GM18858 (cell line): Measurements from ENCODE around the gene DDAH1.
"Not testable (repeated sequence)": the region's sequence is repeated elsewhere in the genome, so short reads cannot be mapped to it uniquely, and the experiment has no call there.

Experiments used
- ATAC-seq: cut with Tn5 transposase; IDR thresholded peaks from one replicate; pipeline ENCODE4 v1.9.1; 2021; ENCODE audit not compliant: unreplicated experiment

DDAH1 gene

DNA sequence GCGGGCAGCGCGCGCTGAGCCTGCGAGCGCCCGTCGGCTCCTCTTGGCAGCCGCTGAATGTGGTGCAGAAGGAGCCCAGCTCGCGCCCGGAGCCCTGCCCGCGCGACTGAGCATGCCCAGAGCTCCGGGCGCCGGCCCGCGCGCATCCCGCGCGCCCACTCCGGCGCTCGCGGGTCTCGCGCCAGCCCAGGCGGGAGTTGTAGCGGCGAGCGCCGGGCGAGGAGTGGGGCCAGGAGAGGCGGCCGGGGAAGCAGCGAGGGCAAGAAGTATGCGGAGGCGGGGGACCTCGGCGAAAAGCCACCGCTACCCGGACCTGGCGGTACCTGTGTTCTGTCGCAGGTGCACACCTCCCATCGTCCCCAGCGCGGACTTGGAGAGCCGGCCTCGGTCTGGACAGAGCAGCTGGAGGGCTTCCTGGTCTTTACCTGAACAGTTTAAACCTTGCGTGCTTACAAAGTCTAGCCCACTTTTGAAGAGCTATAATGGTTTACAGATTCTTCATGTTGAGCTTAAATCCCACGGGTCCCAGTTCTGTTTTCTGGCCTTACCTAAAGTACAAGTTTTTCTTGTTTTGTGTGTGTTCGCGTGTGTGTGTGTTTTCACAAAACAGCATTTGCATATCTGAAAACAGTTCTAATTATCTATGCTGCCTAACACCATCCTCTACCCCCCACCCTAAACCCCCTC is at the start of gene DDAH1:
Gene DDAH1 (minus strand): TSS at position 61 of the 687 bp plus-strand sequence. CDS start 114 bp downstream, outside the sequence.
- ATAC-seq: no peak

DNA sequence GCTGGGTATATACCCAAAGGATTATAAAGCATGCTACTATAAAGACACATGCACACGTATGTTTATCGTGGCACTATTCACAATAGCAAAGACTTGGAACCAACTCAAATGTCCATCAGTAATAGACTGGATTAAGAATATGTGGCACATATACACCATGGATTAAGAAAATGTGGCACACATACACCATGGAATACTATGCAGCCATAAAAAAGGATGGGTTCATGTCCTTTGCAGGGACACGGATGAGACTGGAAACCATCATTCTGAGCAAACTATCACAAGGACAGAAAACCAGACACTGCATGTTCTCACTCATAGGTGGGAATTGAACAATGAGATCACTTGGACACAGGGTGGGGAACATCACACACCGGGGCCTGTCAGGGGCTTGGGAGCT is 49.0 kb upstream of the DDAH1 start:
- ATAC-seq: not testable (repeated sequence)

DNA sequence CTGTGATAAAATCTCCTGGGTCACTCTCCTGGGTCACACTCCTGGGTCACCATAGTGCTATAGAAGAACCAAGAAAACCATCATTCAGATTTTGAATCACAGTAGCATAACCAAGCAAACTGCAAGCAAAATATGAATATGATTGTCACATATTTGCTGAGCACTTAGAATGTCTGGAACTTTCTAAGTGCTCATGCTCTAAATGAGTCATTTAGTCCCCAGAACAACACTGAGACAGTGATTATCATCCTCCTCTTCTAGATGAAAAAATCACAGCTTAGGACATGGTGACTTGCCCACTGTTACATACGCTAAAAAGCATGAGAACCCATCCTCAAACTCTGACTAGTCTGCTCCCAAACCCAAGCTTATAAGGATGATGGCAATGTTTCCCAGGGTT is 39.5 kb upstream of the DDAH1 start:
- no peak for ATAC-seq

DNA sequence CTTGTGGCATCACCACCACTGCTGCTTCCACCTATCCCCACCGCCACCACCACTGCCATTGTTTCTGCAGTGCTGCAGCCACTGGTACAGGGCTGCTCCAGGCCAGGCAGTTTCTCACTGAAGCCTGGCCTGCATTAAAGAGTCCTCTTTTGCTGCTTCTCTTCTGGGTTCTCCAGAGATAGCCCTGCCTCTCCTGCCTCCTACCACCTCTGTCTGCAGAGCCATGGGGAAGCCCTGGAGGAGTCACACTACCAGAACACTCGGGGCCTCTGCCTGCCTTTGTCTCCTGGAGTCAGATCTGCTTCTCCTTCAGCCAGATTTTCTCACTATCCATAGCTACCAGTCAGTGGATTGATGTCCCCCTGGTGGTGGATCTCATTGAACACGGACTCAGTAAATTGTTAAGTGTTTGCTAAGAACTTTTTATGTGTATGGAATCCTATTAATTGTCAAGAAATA is 37.7 kb upstream of the DDAH1 start:
- no peak for ATAC-seq

DNA sequence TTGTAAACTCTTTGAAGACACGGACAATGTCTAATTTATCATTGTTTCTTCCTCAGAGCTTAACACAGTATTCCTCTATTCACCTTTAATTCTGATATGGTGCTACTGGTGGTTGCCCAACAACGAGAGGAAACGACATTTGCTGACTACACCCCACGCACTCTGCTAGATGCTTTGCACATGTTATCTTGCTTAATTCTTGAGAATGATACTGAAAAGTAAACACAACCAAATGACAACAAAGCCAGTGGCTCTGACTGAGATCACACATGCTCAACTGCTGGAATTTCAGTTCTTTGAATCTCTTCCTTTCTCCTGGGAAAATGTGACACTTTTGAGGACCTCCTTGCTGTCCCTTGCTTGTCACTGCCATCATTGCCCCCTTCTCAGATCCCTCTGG is 37.2 kb upstream of the DDAH1 start:
- no peak for ATAC-seq

DNA sequence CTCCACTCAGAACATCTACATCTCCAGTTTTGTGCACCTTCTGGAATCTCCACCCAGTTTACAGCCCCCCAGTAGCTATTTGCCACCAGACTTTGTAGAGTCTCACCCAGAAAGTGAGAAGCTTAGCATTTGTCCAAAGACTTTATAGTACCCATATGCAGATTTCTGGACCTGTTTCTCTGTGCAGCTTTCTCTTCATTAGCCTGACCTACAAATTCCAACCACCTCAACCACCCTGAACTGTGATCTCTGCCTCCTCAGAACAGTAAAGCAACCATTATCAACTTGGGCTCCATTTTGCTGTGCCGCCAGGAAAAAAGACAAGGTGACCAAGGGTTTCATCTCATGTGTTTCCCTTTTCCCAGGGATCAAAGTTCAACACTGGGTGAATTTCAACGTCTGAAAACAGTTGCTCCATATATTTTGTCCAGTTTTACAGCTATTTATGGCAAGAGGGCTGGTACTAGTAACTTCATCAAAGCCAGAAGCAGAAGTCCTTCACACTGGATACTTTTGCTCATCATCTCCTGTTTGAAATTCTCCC is 36.5 kb upstream of the DDAH1 start:
- no peak for ATAC-seq

DNA sequence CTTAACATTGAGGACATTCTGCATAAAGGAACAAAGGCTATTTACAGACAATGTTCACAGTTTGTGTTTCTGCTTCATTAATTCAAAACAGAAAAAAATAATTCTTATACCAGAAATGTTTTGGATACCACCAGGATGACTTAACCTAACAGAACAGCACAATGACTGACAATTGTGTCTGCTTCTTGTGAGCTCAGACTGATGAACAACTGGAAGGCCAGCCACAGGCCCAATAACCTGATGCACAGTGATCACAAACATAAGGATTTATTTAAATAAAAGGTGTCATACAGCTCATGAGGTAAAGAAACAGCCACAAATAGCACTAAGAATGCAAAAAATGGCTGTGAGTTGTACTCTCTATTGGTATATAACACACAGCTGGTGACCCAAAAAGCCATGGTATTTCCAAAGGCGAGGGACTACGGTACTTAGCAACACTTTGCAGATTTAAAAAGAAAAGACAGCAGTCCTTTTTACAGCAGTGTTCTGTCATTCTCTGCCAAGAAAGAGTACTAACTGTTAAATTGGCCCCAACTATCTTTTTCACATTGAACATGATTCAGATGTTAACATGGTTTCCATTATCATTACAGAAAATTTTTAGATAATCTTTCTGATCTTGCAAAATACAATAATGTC is 32.1 kb upstream of the DDAH1 start:
- ATAC-seq: no peak

DNA sequence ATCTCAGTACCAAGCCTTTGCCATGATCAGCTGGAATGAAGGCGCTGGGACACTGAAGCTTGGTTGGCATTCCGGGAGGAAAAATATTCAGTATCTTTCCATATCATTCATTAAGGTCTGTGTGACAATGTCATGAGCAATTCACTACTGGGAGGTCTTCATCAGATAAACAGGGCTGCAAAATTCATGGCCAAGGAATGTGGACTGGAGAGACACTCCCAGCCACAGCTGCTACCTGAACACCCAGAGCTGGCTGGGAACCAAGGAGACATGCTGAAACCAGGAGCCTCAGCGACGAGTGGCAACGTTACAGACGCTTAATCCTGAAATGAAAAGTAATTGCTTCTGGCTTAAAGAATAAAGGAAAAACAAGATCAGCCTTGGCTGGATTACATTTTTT is 30.6 kb upstream of the DDAH1 start:
- ATAC-seq: no peak

DNA sequence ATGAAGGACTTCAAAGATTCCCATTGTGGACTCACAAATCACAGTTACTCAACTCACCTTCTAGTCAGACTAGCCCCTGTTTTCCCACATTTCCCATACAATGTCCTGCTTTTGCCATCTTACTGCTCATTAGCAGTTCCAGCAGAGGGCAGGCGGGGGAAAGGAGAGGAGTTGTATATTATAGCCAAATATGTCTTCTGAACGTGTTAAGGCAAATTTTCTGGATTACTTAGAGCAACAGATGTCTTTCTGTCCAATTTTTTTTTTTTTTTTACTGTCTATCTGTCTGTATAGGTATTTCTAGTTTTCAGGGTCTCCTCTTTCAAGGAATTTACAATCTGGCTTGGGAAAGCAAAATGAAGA is 29.9 kb upstream of the DDAH1 start:
- no peak for ATAC-seq

DNA sequence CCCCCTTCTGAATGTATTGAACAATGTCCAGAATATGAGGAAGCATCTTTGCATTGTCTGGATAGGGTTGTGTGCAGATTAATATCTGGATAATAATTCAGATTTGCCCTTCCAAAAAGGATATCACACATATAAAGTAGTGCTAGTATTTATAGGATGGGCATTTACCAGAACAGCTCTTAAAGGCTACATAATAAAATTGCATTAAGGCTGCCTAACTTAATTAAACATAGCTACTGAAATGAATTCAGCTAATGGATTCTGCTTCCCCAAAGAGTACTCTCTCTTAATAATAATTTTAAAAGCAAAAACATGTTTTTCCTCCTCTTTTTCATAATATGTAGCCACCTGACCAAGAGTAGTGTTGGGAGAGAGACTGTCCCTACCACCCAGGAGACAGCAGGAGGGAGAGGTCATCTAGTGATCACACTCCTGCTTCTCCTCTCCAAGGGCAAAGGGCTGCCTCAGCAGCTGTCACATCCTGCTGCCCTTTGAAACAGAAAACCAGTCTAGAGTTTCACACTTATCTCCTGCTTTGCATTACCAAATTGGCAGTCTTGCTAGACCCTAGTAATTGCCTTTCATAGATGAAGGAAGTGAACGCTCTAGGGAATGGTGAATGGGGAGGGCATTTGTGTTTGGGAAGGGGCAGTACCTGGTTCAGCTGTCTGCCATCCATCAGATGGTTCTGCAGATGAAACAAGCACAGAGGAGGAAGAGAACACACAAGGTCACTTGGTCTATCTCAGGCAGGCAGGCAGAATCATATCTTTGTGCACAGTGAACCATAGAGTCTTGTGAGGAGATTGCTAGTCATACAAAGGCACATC is 29.3 kb upstream of the DDAH1 start:
- peak; percentile 53 for ATAC-seq

DNA sequence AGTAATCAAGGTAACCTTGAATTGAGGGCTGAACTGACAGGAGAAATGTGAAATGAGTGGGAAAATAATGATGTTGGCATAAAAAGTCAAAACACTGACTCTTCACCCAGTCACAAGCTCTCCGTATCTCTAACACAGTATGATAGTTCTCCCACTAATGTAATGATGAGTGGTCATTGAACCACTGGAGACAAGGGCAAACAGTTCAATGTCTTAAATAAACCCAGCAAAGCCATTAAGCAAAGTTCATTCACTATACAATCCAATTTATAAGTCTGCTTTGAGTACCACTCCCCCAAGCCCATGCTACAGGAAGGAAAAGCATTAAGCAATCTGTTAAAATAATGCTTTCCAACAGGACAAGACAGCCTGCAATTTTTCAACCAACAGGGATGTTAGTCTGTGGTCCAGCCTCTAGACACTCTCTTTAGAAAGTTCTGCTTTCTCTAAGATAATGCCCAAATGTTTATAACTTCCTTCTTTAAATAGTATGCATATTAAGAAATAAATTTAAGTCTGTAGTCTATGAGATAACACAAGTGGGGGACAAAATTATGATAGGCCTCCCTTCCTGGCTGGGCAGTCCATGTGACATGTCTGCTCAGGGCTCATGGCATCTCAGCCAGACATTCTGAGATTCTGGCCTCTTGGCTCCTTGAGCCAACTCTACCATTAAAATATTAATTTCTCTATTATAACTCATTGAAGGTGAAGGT is 25.5 kb upstream of the DDAH1 start:
- no peak for ATAC-seq

DNA sequence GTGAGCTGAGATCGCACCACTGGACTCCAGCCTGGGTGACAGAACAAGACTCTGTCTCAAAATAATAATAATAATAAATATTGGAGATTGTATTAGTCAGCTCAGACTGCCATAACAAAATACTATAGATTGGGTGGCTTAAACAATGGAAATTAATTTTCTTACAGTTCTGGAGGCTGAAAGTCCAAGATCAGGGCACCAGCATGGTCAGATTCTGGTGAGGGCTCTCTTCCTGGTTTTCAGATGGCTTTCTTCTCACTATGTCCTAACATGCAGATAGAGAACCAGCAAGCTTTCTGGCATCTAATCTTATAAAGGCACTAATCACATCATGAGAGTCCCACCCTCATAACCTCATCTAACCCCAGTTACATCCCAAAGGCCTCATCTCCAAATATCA is 23.2 kb upstream of the DDAH1 start:
- ATAC-seq: no peak

DNA sequence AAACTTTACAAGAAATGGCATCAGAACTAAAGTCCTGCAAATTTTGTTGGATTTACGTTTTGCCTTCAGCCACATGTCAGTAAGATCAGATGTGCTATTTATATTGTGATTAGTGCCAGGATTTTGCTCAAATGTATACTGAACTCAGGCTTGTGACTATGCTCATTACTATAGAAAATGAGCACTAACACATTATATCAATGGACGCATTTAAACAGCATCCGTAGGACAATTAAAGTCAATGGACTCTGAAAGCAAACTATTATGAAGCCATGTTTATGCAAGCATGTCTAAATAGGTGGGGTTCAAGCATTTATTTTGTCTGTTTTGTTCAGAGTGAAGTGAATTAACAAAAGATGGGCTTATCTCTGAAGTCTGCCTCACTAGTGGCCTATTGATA is 20.6 kb upstream of the DDAH1 start:
- no peak for ATAC-seq

DNA sequence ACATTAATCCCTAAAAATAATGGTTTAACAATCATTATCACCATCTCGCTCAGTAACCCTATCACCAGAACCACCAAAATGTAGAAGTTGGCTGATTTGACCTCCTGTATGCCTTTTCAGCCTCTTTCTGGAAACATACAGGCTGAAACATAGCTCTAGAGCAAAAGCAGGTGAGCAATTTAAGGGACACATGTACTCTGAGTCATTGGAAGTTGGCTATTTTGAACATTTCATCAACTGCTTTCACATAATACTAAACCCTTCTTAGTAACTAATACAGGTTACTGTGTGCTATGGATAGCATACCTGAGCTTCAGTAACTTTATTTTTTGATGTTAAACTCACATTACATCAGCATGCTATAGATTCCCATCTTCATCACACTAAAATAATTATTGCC is 19.8 kb upstream of the DDAH1 start:
- ATAC-seq: no peak

DNA sequence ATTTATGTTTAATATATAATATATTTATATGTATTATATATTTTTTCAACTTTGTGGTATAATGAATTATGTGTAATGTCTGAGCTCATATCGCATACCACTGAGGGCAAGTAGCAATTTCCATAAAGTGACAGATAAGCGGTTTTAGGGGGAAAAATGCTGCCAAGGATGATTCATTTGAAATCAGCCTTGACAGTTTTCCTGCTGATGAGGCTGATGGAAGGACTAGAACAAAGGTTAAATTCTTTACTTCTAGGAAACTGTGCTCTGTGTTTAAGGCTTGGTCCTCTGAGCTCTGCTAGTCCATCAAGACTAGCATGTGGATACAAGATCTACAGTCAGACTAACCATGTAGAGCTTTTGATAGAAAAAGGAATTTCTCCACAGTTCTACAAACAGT is 19.3 kb upstream of the DDAH1 start:
- no peak for ATAC-seq

DNA sequence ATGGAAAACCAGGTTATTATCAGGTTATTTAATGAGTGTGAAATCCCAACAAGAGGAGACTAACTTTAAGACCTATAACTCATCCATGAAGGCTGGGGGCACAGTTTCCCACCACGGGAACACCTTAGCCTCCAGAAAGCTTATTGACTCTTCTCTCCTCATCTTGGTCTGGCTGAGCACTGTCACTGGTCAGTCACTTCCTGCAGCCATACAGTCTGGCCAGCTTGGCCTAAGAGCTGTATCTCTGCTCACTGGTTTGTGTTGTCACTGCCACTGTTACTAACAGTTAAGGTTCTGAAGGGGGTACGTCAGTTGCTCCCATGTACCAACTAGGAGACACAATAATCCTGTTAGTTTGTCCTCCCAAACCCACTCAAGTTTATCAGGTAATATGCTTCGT is 16.7 kb upstream of the DDAH1 start:
- no peak for ATAC-seq

DNA sequence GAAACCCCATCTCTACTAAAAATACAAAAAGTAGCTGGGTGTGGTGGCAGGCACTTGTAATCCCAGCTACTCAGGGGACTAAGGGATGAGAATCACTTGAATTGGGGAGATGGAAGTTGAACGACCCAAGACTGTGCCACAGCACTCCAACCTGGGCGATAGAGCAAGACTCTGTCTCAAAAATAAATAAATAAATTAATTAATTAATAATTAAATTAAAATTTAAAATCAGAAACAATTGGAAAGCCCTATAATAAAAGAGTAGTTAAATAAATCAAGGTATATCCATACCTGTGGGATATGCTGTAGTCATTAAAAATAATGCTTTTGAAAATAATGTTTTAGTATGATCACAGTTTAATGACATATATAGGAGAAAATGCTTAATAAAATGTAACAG is 15.6 kb upstream of the DDAH1 start:
- ATAC-seq: no peak

DNA sequence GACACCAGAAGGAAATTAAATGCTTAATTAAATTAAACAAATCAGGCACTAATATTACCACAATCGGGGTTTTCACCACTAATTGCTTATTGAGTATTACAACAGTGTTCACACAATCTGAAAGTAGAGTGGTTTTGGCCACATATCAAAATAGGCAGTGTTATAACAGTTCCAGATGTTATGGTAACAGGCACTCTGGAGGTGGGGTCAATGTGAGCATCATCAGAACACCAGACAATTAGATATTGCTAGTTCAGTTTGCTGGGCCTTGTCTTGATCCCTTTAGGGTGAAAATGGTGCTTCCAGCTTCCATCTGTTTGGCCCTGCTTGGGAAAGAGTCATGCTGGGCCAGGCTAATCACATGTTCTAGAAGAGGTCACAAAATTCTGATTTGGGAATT is 14.5 kb upstream of the DDAH1 start:
- ATAC-seq: no peak

DNA sequence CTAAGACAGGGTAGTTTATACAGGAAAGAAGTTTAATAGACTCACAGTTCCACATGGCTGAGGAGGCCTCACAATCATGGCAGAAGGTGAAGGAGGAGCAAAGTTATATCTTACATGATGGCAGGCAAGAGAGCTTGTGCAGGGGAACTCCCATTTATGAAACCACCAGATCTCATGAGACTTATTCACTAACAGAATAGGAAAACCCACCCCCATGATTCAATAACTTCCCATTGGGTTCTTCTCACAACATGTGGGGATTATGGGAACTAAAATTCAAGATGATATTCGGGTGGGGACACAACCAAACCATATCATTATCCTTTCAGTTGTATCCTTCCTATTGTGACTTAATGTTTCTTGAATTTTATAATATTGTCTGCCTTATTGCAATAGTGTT is 13.4 kb upstream of the DDAH1 start:
- ATAC-seq: no peak

DNA sequence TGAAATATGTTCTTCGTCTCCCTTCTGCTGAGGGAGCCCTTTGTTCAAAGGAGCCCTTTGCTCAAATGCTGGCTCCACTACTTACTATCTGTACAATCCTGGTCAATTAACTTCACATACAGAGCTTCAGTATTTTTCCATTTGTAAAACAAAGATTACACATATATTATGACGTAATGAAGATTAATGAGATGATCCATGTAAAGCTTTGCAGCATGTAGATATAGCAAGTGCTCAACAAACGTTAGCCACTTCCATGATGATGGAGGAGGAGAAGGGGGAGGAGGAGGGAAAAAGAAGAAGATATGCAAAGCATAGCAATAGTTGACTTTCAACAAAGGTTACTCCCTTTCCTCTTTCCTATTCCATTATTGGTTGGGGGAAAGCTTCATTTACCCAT is 10.1 kb upstream of the DDAH1 start:
- ATAC-seq: no peak

DNA sequence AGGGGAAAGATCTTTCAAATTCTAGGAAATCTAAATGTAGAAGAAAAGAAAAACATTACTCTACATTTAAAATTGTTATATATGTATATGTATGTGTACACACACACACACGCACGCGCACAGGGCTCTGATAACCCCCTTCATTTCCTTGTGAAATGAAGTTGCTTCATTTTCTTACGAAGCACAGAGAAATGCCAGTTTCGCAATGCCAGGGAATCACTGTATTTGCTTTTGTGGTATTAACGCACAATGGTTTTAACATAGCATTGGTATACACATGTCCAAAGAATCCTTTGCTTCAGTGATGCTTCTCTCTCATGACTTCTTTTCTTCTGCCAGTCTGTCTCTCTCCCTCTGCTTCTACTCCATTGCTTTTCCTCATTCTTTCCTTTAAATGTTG is 8.4 kb upstream of the DDAH1 start:
- no peak for ATAC-seq
